OCI-LY3 (cell line): ENCODE data around the gene ELFN1.

Experiments
- H2AFZ ChIP-seq: fragments of 200-600, 300-600 bp; shearing (Covaris generic); 2 replicates; pipeline ENCODE4 v1.6.0; 2014; ENCODE audit warnings: antibody characterized with exemption, low read depth, low read length
- H3K27ac ChIP-seq: fragments of 200-600, 300-600 bp; sonication (generic); 2 replicates; pipeline ENCODE4 v1.5.1; 2014; ENCODE audit warnings: mild to moderate bottlenecking, low read length, moderate library complexity, mixed read lengths
- H3K27me3 ChIP-seq: fragments of 200-600, 300-600 bp; sonication (generic); 2 replicates; pipeline ENCODE4 v1.6.1; 2014; ENCODE audit warnings: low read depth, low read length, mixed read lengths
- H3K36me3 ChIP-seq: fragments of 200-600, 300-600 bp; sonication (generic); replicated peaks from 2 replicates; pipeline ENCODE3; 2014; ENCODE audit warnings: low read depth, low read length, mixed read lengths
- H3K4me1 ChIP-seq: fragments of 300-600, 200-600 bp; sonication (generic); 2 replicates; pipeline ENCODE4 v1.6.1; 2014; ENCODE audit warnings: low read length, mixed read lengths
- H3K4me2 ChIP-seq: fragments of 200-600, 300-600 bp; sonication (generic); 2 replicates; pipeline ENCODE4 v1.6.1; 2014; ENCODE audit warnings: low read length, mixed read lengths
- H3K4me3 ChIP-seq: fragments of 300-600, 200-600 bp; sonication (generic); 2 replicates; pipeline ENCODE4 v1.5.1; 2014; ENCODE audit warnings: antibody characterized with exemption, mild to moderate bottlenecking, low read length, moderate library complexity
- H3K79me2 ChIP-seq: fragments of 300-600, 200-600 bp; shearing (Covaris generic); 2 replicates; pipeline ENCODE4 v1.6.1; 2014; ENCODE audit warnings: mild to moderate bottlenecking, low read length, mixed read lengths
- H3K9ac ChIP-seq: fragments of 300-600, 200-600 bp; shearing (Covaris generic); 2 replicates; pipeline ENCODE4 v1.6.0; 2014; ENCODE audit warnings: mild to moderate bottlenecking, low read length, moderate library complexity
- H3K9me3 ChIP-seq: fragments of 200-600, 300-600 bp; shearing (Covaris generic); 2 replicates; pipeline ENCODE4 v1.6.1; 2014; ENCODE audit warnings: low read length, mixed read lengths; ENCODE audit not compliant: insufficient read depth
- H4K20me1 ChIP-seq: fragments of 200-600, 300-600 bp; sonication (generic); 2 replicates; pipeline ENCODE4 v1.6.1; 2016; ENCODE audit warnings: low read length, mixed read lengths; ENCODE audit not compliant: insufficient read depth
- EZH2phosphoT487 ChIP-seq: fragments of 200-600 bp; shearing (Covaris generic); IDR thresholded peaks from 2 replicates; pipeline ENCODE4 v1.6.1; 2018; ENCODE audit warnings: antibody characterized with exemption, mixed run types, low read depth
- TF ChIP-seq, protein P1 (sequence below): fragments of 200-600, 300-600 bp; sonication (generic); IDR thresholded peaks from 2 replicates; pipeline ENCODE4 v1.5.1; 2014; ENCODE audit warnings: antibody characterized with exemption, low read length, low read depth

The ELFN1 gene

DNA sequence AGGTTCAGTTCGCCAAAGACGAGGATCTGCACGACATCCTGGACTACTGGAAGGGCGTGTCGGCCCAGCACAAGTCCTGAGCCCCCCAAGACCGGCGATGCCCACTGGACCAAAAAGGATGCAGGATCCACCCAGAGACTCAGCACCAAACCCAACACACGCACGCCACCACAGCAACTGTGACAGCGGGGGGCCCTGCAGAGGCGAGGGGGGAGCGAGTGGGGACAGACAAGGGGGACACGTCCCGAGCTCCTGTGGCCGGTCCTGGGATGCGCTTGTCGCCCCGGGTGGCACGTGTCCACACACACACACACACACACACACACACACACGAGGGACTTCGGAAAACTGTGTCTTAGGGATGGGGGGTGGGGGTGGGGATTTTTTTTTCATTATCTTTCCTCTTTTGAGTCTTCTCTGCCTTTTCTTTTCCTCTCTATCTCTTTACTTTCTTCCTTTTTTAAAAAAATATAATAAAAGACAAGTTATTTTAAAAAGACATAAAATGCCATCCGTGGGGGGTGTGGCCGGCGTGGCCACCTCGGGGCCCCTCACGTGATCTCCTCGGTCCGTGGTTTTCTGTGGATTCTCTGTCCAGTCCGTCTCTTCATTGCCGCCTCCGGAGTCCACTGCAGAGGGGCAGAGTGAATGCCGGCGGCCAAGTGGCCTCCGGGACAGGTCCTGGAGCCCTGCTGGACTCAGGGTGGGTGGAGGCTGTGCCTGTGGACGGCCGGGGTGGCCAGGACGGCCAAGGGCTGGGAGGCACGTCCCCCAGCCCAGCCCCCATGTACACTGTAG, 77.1 kb downstream of the ELFN1 start:
- Histone ChIP-seq H3K36me3 (no peaks in the 10 kb centered on the region), H4K20me1 (no peaks in the 10 kb centered on the region), H3K4me2 (no peak overlapping the region), H3K79me2 (no peaks in the 10 kb centered on the region), H3K27me3 (no peaks in the 10 kb centered on the region), H3K4me1 (no peaks in the 10 kb centered on the region), H3K9ac (no peak overlapping the region), H3K4me3 (no peak overlapping the region), H2AFZ (no peak overlapping the region), H3K9me3 (no peaks in the 10 kb centered on the region), H3K27ac (no peak overlapping the region)
- TF ChIP-seq, protein P1, sequence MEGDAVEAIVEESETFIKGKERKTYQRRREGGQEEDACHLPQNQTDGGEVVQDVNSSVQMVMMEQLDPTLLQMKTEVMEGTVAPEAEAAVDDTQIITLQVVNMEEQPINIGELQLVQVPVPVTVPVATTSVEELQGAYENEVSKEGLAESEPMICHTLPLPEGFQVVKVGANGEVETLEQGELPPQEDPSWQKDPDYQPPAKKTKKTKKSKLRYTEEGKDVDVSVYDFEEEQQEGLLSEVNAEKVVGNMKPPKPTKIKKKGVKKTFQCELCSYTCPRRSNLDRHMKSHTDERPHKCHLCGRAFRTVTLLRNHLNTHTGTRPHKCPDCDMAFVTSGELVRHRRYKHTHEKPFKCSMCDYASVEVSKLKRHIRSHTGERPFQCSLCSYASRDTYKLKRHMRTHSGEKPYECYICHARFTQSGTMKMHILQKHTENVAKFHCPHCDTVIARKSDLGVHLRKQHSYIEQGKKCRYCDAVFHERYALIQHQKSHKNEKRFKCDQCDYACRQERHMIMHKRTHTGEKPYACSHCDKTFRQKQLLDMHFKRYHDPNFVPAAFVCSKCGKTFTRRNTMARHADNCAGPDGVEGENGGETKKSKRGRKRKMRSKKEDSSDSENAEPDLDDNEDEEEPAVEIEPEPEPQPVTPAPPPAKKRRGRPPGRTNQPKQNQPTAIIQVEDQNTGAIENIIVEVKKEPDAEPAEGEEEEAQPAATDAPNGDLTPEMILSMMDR: no peak
- no peak for TF ChIP-seq EZH2phosphoT487

DNA sequence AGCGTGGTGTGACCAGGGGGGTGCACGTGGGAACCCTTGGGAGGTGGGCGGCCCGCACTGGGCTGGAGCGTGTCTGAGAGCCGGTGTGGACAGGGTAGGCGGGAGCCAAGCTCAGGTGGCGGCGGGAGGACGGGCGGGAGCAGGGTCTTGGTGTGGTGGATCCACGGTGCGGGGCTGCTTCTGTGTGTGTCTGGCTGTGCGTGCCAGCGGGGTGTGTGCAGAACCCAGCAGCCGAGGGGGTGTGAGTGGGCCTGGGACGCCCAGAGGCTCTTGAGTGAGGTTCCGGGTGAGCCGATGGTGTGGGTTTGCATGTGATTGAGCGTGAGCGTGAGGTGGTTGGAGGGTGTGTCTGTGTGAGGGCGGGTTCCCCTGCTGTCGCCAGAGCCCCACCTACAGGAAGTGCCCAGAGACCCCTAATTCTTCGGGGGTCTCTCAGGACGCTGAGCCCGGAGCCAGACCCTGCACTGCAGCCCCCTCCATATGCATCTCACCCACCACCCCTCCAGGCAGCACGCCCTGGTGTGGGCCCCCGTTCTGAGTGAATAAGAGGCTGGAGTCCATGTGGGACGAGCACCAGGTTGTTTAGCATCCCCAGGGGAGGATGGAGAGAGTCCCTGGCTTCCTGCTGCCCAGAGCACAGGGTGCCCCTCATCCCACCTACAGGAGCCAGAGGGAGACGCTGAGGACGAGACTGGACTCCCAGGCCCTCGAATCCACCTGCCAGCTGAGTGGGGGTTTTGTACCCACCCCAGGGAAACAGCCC, 78.2 kb downstream of the ELFN1 start:
- Histone ChIP-seq H3K9me3 (no peaks in the 10 kb centered on the region), H3K36me3 (no peaks in the 10 kb centered on the region), H3K27ac (no peak overlapping the region), H3K4me3 (no peak overlapping the region), H4K20me1 (no peaks in the 10 kb centered on the region), H3K79me2 (no peaks in the 10 kb centered on the region), H3K4me1 (no peaks in the 10 kb centered on the region), H3K9ac (no peak overlapping the region), H3K4me2 (no peak overlapping the region), H2AFZ (no peak overlapping the region), H3K27me3 (no peaks in the 10 kb centered on the region)
- TF ChIP-seq, protein P1: no peak
- TF ChIP-seq EZH2phosphoT487: no peak

DNA sequence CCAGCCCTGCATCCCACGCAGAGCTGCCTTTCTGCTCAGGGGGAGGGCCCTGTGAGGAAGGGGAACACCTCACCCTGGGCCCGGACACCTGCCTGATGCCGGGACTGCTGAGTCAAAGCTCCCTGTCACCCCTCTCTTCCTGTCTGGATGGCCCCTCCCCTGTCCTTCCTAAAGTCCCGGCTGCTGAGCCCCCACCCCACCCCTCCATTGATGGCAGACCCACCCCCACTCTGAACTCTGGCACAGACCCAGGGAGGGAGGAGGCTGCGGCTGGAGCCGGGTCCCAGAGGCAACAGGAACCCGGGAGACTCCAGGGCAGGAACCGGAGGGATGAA, 78.7 kb downstream of the ELFN1 start:
- no peaks in the 10 kb centered on the region for H3K27me3 ChIP-seq
- TF ChIP-seq, protein P1: no peak
- TF ChIP-seq EZH2phosphoT487: no peak
- no peak overlapping the region for H3K4me3 ChIP-seq
- H3K9me3 ChIP-seq: no peaks in the 10 kb centered on the region
- H3K9ac ChIP-seq: no peak overlapping the region
- no peak overlapping the region for H2AFZ ChIP-seq
- H3K79me2 ChIP-seq: no peaks in the 10 kb centered on the region
- H3K36me3 ChIP-seq: no peaks in the 10 kb centered on the region
- H3K27ac ChIP-seq: no peak overlapping the region
- no peak overlapping the region for H3K4me2 ChIP-seq
- H3K4me1 ChIP-seq: no peaks in the 10 kb centered on the region
- H4K20me1 ChIP-seq: no peaks in the 10 kb centered on the region

DNA sequence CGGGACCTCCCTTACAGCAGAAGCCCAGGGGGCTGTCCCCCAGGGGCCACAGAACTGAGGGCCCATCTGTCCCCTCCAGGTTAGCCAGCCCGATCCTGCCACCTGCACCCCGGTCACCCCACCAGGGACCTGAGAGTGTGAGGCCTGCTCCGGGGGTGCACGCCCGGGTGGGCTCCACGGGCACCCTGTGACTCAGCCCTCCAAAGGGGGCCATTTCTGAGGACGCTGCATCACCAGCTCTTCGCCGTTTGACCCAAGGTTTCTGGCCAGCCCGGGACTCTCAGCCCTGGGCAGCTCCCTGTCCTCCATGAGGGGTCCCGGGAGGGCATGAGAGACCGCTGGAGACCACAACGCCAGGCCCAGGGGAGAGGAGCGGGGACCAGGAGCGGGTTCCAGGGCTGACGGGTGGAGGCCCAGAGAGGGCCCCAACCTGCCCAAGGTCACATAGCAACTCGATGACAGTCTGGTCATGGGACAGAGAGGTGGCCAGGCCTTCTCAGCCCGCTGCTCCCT, 79.3 kb downstream of the ELFN1 start:
- no peak overlapping the region for H2AFZ ChIP-seq
- no peaks in the 10 kb centered on the region for H3K36me3 ChIP-seq
- TF ChIP-seq EZH2phosphoT487: no peak
- TF ChIP-seq, protein P1: no peak
- no peak overlapping the region for H3K9ac ChIP-seq
- H3K27me3 ChIP-seq: no peaks in the 10 kb centered on the region
- no peaks in the 10 kb centered on the region for H3K4me1 ChIP-seq
- no peak overlapping the region for H3K4me2 ChIP-seq
- no peaks in the 10 kb centered on the region for H3K9me3 ChIP-seq
- H3K79me2 ChIP-seq: no peaks in the 10 kb centered on the region
- no peak overlapping the region for H3K27ac ChIP-seq
- no peaks in the 10 kb centered on the region for H4K20me1 ChIP-seq
- no peak overlapping the region for H3K4me3 ChIP-seq
